ENCODE data around the gene SSH2. TPM values are rescaled to one million over a fixed set of nuclear protein-coding genes. Genes with fewer than 3 reads are reported as not detected.

Gene SSH2
- total RNA-seq, 1 experiment from 2014 or later = 14.6 TPM

DNA sequence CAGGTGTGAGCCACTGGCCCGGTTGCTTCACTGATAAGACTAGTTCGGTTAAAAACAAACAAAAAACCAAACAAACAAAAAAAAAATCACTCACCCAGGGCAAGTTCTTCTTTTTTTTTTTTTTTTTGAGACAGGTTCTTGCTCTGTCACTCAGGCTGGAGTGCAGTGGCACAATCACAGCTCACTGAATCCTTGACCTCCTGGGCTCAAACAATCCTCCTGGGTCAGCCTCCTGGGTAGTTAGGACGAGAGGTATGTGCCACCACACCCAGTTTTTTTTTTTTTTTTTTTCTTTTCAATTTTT lies 187.9 kb downstream of the SSH2 start:
- Histone ChIP-seq H3K9me3 (ENCODE audit: control insufficient read depth, low read depth, low read length) (no peaks in the 10 kb centered on the region), H3K4me2 (ENCODE audit: insufficient read depth, insufficient read length, low read length) (no peak overlapping the region), H3K79me2 (ENCODE audit: insufficient read depth, low read length) (no peaks in the 10 kb centered on the region), H3T11ph (ENCODE audit: low read length) (no peak overlapping the region), H2BK12ac (ENCODE audit: insufficient read length, low read depth, low read length) (no peak overlapping the region), H2AK5ac (ENCODE audit: insufficient read length, low read length) (no peak overlapping the region), H3K56ac (ENCODE audit: insufficient read length, low read depth, low read length) (no peak overlapping the region), H3K14ac (ENCODE audit: insufficient read depth, low read length) (no peak overlapping the region), H3K27ac (ENCODE audit: insufficient read length, low read depth, low read length) (no peak overlapping the region), H3K18ac (ENCODE audit: insufficient read length, low read depth, low read length) (no peak overlapping the region), H4K5ac (ENCODE audit: insufficient read length, low read depth, low read length) (no peak overlapping the region), H4K91ac (ENCODE audit: insufficient read length, low read depth, low read length) (no peak overlapping the region), H2BK5ac (ENCODE audit: insufficient read length, low read length) (no peak overlapping the region), H2BK120ac (ENCODE audit: low read depth, low read length, poor library complexity, severe bottlenecking) (no peak overlapping the region), H3K9ac (ENCODE audit: extremely low read depth, insufficient read length, low read length) (no peak overlapping the region), H4K8ac (replicated peaks; ENCODE audit: insufficient read length, low read depth, low read length) (no peak overlapping the region), H3K27me3 (ENCODE audit: insufficient read depth, low read length) (no peaks in the 10 kb centered on the region), H2AFZ (ENCODE audit: low read length) (no peak overlapping the region), H3K4me1 (ENCODE audit: insufficient read depth, low read length) (no peaks in the 10 kb centered on the region), H3K79me1 (ENCODE audit: insufficient read depth, low read depth, low read length, poor library complexity, severe bottlenecking) (no peaks in the 10 kb centered on the region), H4K20me1 (ENCODE audit: control insufficient read depth, insufficient read depth, insufficient read length) (no peaks in the 10 kb centered on the region), H2BK20ac (ENCODE audit: low read depth, low read length, poor library complexity, severe bottlenecking) (no peak overlapping the region), H2BK15ac (ENCODE audit: low read depth, low read length) (no peak overlapping the region), H3K4ac (ENCODE audit: low read depth, low read length) (no peak overlapping the region), H3K23me2 (ENCODE audit: insufficient read length, low read depth, low read length, poor library complexity, severe bottlenecking) (no peaks in the 10 kb centered on the region), H3K23ac (ENCODE audit: insufficient read length, low read depth, low read length) (no peak overlapping the region)
- TF ChIP-seq, protein P1, sequence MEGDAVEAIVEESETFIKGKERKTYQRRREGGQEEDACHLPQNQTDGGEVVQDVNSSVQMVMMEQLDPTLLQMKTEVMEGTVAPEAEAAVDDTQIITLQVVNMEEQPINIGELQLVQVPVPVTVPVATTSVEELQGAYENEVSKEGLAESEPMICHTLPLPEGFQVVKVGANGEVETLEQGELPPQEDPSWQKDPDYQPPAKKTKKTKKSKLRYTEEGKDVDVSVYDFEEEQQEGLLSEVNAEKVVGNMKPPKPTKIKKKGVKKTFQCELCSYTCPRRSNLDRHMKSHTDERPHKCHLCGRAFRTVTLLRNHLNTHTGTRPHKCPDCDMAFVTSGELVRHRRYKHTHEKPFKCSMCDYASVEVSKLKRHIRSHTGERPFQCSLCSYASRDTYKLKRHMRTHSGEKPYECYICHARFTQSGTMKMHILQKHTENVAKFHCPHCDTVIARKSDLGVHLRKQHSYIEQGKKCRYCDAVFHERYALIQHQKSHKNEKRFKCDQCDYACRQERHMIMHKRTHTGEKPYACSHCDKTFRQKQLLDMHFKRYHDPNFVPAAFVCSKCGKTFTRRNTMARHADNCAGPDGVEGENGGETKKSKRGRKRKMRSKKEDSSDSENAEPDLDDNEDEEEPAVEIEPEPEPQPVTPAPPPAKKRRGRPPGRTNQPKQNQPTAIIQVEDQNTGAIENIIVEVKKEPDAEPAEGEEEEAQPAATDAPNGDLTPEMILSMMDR (conservative IDR thresholded peaks at IDR 0.05) = no peak
- Mint-ChIP-seq H3K36me3 (ENCODE audit: insufficient read depth in 1 of 3, low read depth in 3 of 3) (no peaks in the 10 kb centered on the region), H3K27ac (peak overlapping the region in 1 of 3 experiments; percentile 44; a peak in 1 of 7 replicates), H3K9me3 (no peaks in the 10 kb centered on the region), H3K27me3 (ENCODE audit: low read depth) (no peaks in the 10 kb centered on the region; the same call in 1 of the 2 replicates), H3K4me1 (peaks cover 14 to 17% of the 10 kb centered on the region in 2 experiments), H3K4me3 (no peak overlapping the region)
- no CpG with 5 or more reads among the region's 3 CpGs for WGBS (ENCODE audit: extremely low coverage, insufficient read length, low lambda C conversion rate)
- no peak for DNase-seq

All from H9 (cell line).